Esophagus (tissue), 2 donors: Measurements from ENCODE around the gene NKX6-2. TPM values are rescaled to one million over a fixed set of nuclear protein-coding genes. Genes with fewer than 3 reads are reported as not detected.
"Not testable (repeated sequence)": the region's sequence is repeated elsewhere in the genome, so short reads cannot be mapped to it uniquely, and the experiment has no call there.

Experiments used
- H3K27ac ChIP-seq, 2 donors: one replicate each; pipeline ENCODE4 v1.5.1; 2013; ENCODE audit warnings: low read depth in 2 of 2, mild to moderate bottlenecking in 2 of 2, inconsistent platforms in 1 of 2, low read length in 1 of 2, moderate library complexity in 1 of 2
- H3K27me3 ChIP-seq, 2 donors: one replicate each; pipeline ENCODE4 v1.6.1; 2013; ENCODE audit warnings: low read length in 2 of 2, control low read depth in 1 of 2, mild to moderate bottlenecking in 1 of 2; ENCODE audit not compliant: insufficient read depth in 2 of 2, control insufficient read depth in 1 of 2
- H3K36me3 ChIP-seq, 2 donors: one replicate each; pipeline ENCODE4 v1.6.1; 2013; ENCODE audit warnings: low read length in 1 of 2; ENCODE audit not compliant: control insufficient read depth in 2 of 2, insufficient read depth in 2 of 2
- H3K4me1 ChIP-seq, 2 donors: one replicate each; pipeline ENCODE4 v1.6.1; 2013; ENCODE audit warnings: low read length in 1 of 2; ENCODE audit not compliant: control insufficient read depth in 2 of 2, insufficient read depth in 2 of 2
- H3K4me3 ChIP-seq, 2 donors: one replicate each; pipeline ENCODE4 v1.5.1; 2013; ENCODE audit warnings: low read length in 2 of 2, mild to moderate bottlenecking in 2 of 2, low read depth in 1 of 2, moderate library complexity in 1 of 2
- H3K9me3 ChIP-seq, 2 donors: one replicate each; pipeline ENCODE4 v1.6.1; 2013; ENCODE audit warnings: mild to moderate bottlenecking in 2 of 2, low read depth in 1 of 2, low read length in 1 of 2, moderate library complexity in 1 of 2; ENCODE audit not compliant: control insufficient read depth in 2 of 2, insufficient read depth in 1 of 2
- WGBS, 2 donors: extraction: QIAGEN DNeasy Blood & Tissue Kit; methylation state at CpG; one replicate each; pipeline ENCODE4 v1.1.7; 2013; 5-methylcytosine and 5-hydroxymethylcytosine counted together
- polyA plus RNA-seq, 2 donors: library from polyadenylated mRNA; stranded (reverse); fragments of 200-250 nt; gene quantifications; one replicate each; pipeline ENCODE4 v1.2.3, GENCODE V29; 2013
- donor health status: healthy with polysubstance abuse.
- donor health status: Bipolar disorder and iron deficiency.

The NKX6-2 gene
- polyA plus RNA-seq, 2 donors, result 0.15 to 1.5 TPM

GRCh38 chr10:132827423-132827789, 41.5 kb upstream of the NKX6-2 start:
- no peaks in the 10 kb centered on the region for H3K4me1 ChIP-seq
- no peak overlapping the region for H3K27ac ChIP-seq
- no peaks in the 10 kb centered on the region for H3K36me3 ChIP-seq
- no peak overlapping the region for H3K4me3 ChIP-seq
- H3K9me3 ChIP-seq, result peaks cover 3 to 6% of the 10 kb centered on the region in 2 donors
- 79 to 80% methylated on average over 13 of the region's 13 CpGs for WGBS, 2 donors
- no peaks in the 10 kb centered on the region for H3K27me3 ChIP-seq

- 93% methylated on average over 29 to 36 of the region's 36 CpGs for WGBS, 2 donors
- no peak overlapping the region for H3K4me3 ChIP-seq
These were observed 40.8 kb upstream of the NKX6-2 start for GRCh38 chr10:132826524-132827422.

GRCh38 chr10:132825783-132826523, 40.0 kb upstream of the NKX6-2 start:
- not testable (repeated sequence) for H3K27me3 ChIP-seq, H3K27ac ChIP-seq, H3K9me3 ChIP-seq, H3K4me1 ChIP-seq, H3K4me3 ChIP-seq, H3K36me3 ChIP-seq
- 86 to 94% methylated on average over 33 to 34 of the region's 34 CpGs for WGBS, 2 donors

More at GRCh38 chr10:132826524-132827422, 40.8 kb upstream of the NKX6-2 start:
- H3K36me3 ChIP-seq, result no peaks in the 10 kb centered on the region
- no peaks in the 10 kb centered on the region for H3K27me3 ChIP-seq
- no peaks in the 10 kb centered on the region for H3K4me1 ChIP-seq
- H3K27ac ChIP-seq, result no peak overlapping the region
- peaks cover 3 to 6% of the 10 kb centered on the region in 2 donors for H3K9me3 ChIP-seq

- Histone ChIP-seq H3K4me1 (no peaks in the 10 kb centered on the region), H3K4me3 (no peak overlapping the region), H3K27me3 (peaks cover 0 to 5% of the 10 kb centered on the region in 2 donors), H3K27ac (no peak overlapping the region), H3K9me3 (peaks cover 0 to under 1% of the 10 kb centered on the region in 2 donors), H3K36me3 (no peaks in the 10 kb centered on the region)
- WGBS, 2 donors, result 91 to 93% methylated on average over 13 of the region's 13 CpGs
These were observed 34.1 kb upstream of the NKX6-2 start for GRCh38 chr10:132820056-132820455.

GRCh38 chr10:132817701-132818211, 31.8 kb upstream of the NKX6-2 start:
- no peak overlapping the region for H3K27ac ChIP-seq
- no peaks in the 10 kb centered on the region for H3K36me3 ChIP-seq
- peaks cover 0 to 3% of the 10 kb centered on the region in 2 donors for H3K9me3 ChIP-seq
- H3K27me3 ChIP-seq, result peaks cover 0 to 5% of the 10 kb centered on the region in 2 donors
- H3K4me3 ChIP-seq, result no peak overlapping the region
- WGBS, 2 donors, result 84 to 85% methylated on average over 29 of the region's 29 CpGs
- no peaks in the 10 kb centered on the region for H3K4me1 ChIP-seq

- H3K27me3 ChIP-seq, result peaks cover 0 to 5% of the 10 kb centered on the region in 2 donors
These were observed 30.8 kb upstream of the NKX6-2 start for GRCh38 chr10:132816718-132817117.

GRCh38 chr10:132815168-132815857, 29.4 kb upstream of the NKX6-2 start:
- H3K36me3 ChIP-seq, result no peaks in the 10 kb centered on the region
- H3K4me3 ChIP-seq, result no peak overlapping the region
- no peak overlapping the region for H3K27ac ChIP-seq
- H3K27me3 ChIP-seq, result peaks cover 0 to 5% of the 10 kb centered on the region in 2 donors
- peaks cover 2 to 4% of the 10 kb centered on the region in 2 donors for H3K9me3 ChIP-seq
- WGBS, 2 donors, result 77 to 78% methylated on average over 18 of the region's 18 CpGs
- H3K4me1 ChIP-seq, result no peaks in the 10 kb centered on the region

More at GRCh38 chr10:132816718-132817117, 30.8 kb upstream of the NKX6-2 start:
- WGBS, 2 donors, result 76 to 78% methylated on average over 12 of the region's 12 CpGs
- no peaks in the 10 kb centered on the region for H3K36me3 ChIP-seq
- H3K4me3 ChIP-seq, result no peak overlapping the region
- no peaks in the 10 kb centered on the region for H3K4me1 ChIP-seq
- no peak overlapping the region for H3K27ac ChIP-seq
- peaks cover 0 to 4% of the 10 kb centered on the region in 2 donors for H3K9me3 ChIP-seq

GRCh38 chr10:132814469-132814856, 28.5 kb upstream of the NKX6-2 start:
- no peak overlapping the region for H3K4me3 ChIP-seq
- H3K4me1 ChIP-seq, result no peaks in the 10 kb centered on the region
- 79 to 80% methylated on average over 16 of the region's 16 CpGs for WGBS, 2 donors
- no peaks in the 10 kb centered on the region for H3K36me3 ChIP-seq
- no peak overlapping the region for H3K27ac ChIP-seq
- peaks cover 2 to 4% of the 10 kb centered on the region in 2 donors for H3K9me3 ChIP-seq
- H3K27me3 ChIP-seq, result peaks cover 0 to 5% of the 10 kb centered on the region in 2 donors
